ENCODE data around the gene VWA8. TPM values are rescaled to one million over a fixed set of nuclear protein-coding genes. Genes with fewer than 3 reads are reported as not detected.

Gene VWA8
- total RNA-seq, 1 experiment from 2014 or later = 22.6 TPM

DNA sequence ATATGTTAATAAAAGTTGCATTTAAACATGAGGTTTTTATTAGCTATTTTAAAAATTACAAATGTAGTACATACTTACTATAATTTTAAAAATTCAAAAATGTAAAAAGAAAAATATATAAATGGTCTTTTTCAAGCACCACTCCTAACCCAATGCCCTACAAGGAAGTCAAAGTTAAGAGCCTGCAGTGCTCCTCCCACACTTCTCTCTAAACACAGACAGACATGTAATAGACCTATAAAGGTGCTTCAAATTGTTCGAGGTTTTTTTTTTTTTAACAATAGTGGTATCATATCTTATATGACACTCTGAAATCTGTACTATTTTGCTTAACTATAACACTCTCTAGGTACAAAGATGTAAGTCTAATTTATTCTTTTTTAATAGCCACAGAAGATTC is 25.4 kb downstream of the VWA8 start:
- CTCF ChIA-PET = no interaction called here
- ATAC-seq = no peak

More for the DNA sequence above, 25.4 kb downstream of the VWA8 start:
- Histone ChIP-seq H3K9ac (ENCODE audit: low read length) (no peak overlapping the region), H3K27ac (ENCODE audit: low read depth, low read length) (no peak overlapping the region), H3K36me3 (ENCODE audit: control insufficient read depth in 1 of 2, insufficient read depth in 2 of 2, low read length in 2 of 2) (no peaks in the 10 kb centered on the region), H3K9me2 (ENCODE audit: insufficient read depth) (no peaks in the 10 kb centered on the region), H3K27me3 (ENCODE audit: insufficient read depth, low read length) (no peaks in the 10 kb centered on the region), H3K4me2 (ENCODE audit: low read length) (no peak overlapping the region), H3K79me2 (ENCODE audit: insufficient read depth, low read length) (peaks cover 52% of the 10 kb centered on the region), H3K9me3 (ENCODE audit: control insufficient read depth in 1 of 2, insufficient read depth in 1 of 2, low read depth in 1 of 2, low read length in 2 of 2) (no peaks in the 10 kb centered on the region), H4K20me1 (ENCODE audit: insufficient read depth) (peaks cover 4% of the 10 kb centered on the region; the same call in 1 of the 2 replicates), H3K4me1 (ENCODE audit: control insufficient read depth in 1 of 2, insufficient read depth in 2 of 2, low read length in 2 of 2) (no peaks in the 10 kb centered on the region), H2AFZ (ENCODE audit: low read depth, low read length, poor library complexity, severe bottlenecking) (no peak overlapping the region), H3K4me3 (replicated peaks in 1 of 2; ENCODE audit: low read depth in 1 of 2, low read length in 2 of 2) (no peak overlapping the region)
- no peak for TF ChIP-seq YY1 (IDR thresholded peaks at IDR 0.05; ENCODE audit: extremely low read depth, insufficient replicate concordance, low read depth, low read length)
- TF ChIP-seq CBX3 (IDR thresholded peaks at IDR 0.05; ENCODE audit: low read depth) = no peak
- TF ChIP-seq, protein P1, sequence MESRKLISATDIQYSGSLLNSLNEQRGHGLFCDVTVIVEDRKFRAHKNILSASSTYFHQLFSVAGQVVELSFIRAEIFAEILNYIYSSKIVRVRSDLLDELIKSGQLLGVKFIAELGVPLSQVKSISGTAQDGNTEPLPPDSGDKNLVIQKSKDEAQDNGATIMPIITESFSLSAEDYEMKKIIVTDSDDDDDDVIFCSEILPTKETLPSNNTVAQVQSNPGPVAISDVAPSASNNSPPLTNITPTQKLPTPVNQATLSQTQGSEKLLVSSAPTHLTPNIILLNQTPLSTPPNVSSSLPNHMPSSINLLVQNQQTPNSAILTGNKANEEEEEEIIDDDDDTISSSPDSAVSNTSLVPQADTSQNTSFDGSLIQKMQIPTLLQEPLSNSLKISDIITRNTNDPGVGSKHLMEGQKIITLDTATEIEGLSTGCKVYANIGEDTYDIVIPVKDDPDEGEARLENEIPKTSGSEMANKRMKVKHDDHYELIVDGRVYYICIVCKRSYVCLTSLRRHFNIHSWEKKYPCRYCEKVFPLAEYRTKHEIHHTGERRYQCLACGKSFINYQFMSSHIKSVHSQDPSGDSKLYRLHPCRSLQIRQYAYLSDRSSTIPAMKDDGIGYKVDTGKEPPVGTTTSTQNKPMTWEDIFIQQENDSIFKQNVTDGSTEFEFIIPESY (IDR thresholded peaks at IDR 0.05; ENCODE audit: extremely low read depth, insufficient replicate concordance, low read length) = no peak
- TF ChIP-seq, protein P2, sequence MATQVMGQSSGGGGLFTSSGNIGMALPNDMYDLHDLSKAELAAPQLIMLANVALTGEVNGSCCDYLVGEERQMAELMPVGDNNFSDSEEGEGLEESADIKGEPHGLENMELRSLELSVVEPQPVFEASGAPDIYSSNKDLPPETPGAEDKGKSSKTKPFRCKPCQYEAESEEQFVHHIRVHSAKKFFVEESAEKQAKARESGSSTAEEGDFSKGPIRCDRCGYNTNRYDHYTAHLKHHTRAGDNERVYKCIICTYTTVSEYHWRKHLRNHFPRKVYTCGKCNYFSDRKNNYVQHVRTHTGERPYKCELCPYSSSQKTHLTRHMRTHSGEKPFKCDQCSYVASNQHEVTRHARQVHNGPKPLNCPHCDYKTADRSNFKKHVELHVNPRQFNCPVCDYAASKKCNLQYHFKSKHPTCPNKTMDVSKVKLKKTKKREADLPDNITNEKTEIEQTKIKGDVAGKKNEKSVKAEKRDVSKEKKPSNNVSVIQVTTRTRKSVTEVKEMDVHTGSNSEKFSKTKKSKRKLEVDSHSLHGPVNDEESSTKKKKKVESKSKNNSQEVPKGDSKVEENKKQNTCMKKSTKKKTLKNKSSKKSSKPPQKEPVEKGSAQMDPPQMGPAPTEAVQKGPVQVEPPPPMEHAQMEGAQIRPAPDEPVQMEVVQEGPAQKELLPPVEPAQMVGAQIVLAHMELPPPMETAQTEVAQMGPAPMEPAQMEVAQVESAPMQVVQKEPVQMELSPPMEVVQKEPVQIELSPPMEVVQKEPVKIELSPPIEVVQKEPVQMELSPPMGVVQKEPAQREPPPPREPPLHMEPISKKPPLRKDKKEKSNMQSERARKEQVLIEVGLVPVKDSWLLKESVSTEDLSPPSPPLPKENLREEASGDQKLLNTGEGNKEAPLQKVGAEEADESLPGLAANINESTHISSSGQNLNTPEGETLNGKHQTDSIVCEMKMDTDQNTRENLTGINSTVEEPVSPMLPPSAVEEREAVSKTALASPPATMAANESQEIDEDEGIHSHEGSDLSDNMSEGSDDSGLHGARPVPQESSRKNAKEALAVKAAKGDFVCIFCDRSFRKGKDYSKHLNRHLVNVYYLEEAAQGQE (IDR thresholded peaks at IDR 0.05; ENCODE audit: low read depth) = no peak
- TF ChIP-seq EZH2phosphoT487 (IDR thresholded peaks at IDR 0.05; ENCODE audit: borderline replicate concordance) = no peak
- TF ChIP-seq, protein P3, sequence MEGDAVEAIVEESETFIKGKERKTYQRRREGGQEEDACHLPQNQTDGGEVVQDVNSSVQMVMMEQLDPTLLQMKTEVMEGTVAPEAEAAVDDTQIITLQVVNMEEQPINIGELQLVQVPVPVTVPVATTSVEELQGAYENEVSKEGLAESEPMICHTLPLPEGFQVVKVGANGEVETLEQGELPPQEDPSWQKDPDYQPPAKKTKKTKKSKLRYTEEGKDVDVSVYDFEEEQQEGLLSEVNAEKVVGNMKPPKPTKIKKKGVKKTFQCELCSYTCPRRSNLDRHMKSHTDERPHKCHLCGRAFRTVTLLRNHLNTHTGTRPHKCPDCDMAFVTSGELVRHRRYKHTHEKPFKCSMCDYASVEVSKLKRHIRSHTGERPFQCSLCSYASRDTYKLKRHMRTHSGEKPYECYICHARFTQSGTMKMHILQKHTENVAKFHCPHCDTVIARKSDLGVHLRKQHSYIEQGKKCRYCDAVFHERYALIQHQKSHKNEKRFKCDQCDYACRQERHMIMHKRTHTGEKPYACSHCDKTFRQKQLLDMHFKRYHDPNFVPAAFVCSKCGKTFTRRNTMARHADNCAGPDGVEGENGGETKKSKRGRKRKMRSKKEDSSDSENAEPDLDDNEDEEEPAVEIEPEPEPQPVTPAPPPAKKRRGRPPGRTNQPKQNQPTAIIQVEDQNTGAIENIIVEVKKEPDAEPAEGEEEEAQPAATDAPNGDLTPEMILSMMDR (IDR thresholded peaks at IDR 0.05 in 2 of 3, conservative IDR thresholded peaks at IDR 0.05 in 1 of 3; ENCODE audit: borderline replicate concordance in 1 of 3, insufficient read depth in 1 of 3, low read depth in 2 of 3, low read length in 2 of 3) = no peak
- TF ChIP-seq JUND (IDR thresholded peaks at IDR 0.05) = no peak
- TF ChIP-seq SIN3A (IDR thresholded peaks at IDR 0.05; ENCODE audit: low read depth) = no peak
- TF ChIP-seq RAD21 (IDR thresholded peaks at IDR 0.05; ENCODE audit: low read depth) = no peak
- TF ChIP-seq EZH2 (IDR thresholded peaks at IDR 0.05) = no peak
- TF ChIP-seq EGR1 (IDR thresholded peaks at IDR 0.05; ENCODE audit: low read depth) = no peak
- no peak for TF ChIP-seq ELF1 (IDR thresholded peaks at IDR 0.05; ENCODE audit: borderline replicate concordance, low read depth)
- TF ChIP-seq ZNF274 (IDR thresholded peaks at IDR 0.05; ENCODE audit: low read depth, low read length) = no peak
- no peak for TF ChIP-seq SRF (IDR thresholded peaks at IDR 0.05; ENCODE audit: low read depth)
- no peak for TF ChIP-seq FOSL1 (IDR thresholded peaks at IDR 0.05; ENCODE audit: low read depth)
- no peak for TF ChIP-seq POLR2AphosphoS5 (IDR thresholded peaks at IDR 0.05; ENCODE audit: low read depth, low read length)
- TF ChIP-seq, protein P4, sequence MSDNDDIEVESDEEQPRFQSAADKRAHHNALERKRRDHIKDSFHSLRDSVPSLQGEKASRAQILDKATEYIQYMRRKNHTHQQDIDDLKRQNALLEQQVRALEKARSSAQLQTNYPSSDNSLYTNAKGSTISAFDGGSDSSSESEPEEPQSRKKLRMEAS (IDR thresholded peaks at IDR 0.05) = no peak
- TF ChIP-seq ZFX (IDR thresholded peaks at IDR 0.05) = no peak
- RAD21 ChIA-PET (ENCODE audit: low non-redundant PET in 1 of 2, low total read pairs in 2 of 2, uncharacterized antibody in 2 of 2, unreplicated experiment in 2 of 2) = no interaction called here
- intact Hi-C loops (cut with micrococcal nuclease) = no loop called here
- DNase-seq (ENCODE audit: low read depth, low spot score) = no peak
- BruUV-seq (replicated peaks) = no TSS peak
- POLR2A ChIA-PET = no interaction called here

All from HCT116 (cell line).